Esophagus (tissue), 2 donors: ENCODE data around the gene C11orf87. TPM values are rescaled to one million over a fixed set of nuclear protein-coding genes. Genes with fewer than 3 reads are reported as not detected.

Experiments
- H3K27ac ChIP-seq, 2 donors: one replicate each; pipeline ENCODE4 v1.5.1; 2013; ENCODE audit warnings: low read depth in 2 of 2, mild to moderate bottlenecking in 2 of 2, inconsistent platforms in 1 of 2, low read length in 1 of 2, moderate library complexity in 1 of 2
- H3K27me3 ChIP-seq, 2 donors: one replicate each; pipeline ENCODE4 v1.6.1; 2013; ENCODE audit warnings: low read length in 2 of 2, control low read depth in 1 of 2, mild to moderate bottlenecking in 1 of 2; ENCODE audit not compliant: insufficient read depth in 2 of 2, control insufficient read depth in 1 of 2
- H3K36me3 ChIP-seq, 2 donors: one replicate each; pipeline ENCODE4 v1.6.1; 2013; ENCODE audit warnings: low read length in 1 of 2; ENCODE audit not compliant: control insufficient read depth in 2 of 2, insufficient read depth in 2 of 2
- H3K4me1 ChIP-seq, 2 donors: one replicate each; pipeline ENCODE4 v1.6.1; 2013; ENCODE audit warnings: low read length in 1 of 2; ENCODE audit not compliant: control insufficient read depth in 2 of 2, insufficient read depth in 2 of 2
- H3K4me3 ChIP-seq, 2 donors: one replicate each; pipeline ENCODE4 v1.5.1; 2013; ENCODE audit warnings: low read length in 2 of 2, mild to moderate bottlenecking in 2 of 2, low read depth in 1 of 2, moderate library complexity in 1 of 2
- H3K9me3 ChIP-seq, 2 donors: one replicate each; pipeline ENCODE4 v1.6.1; 2013; ENCODE audit warnings: mild to moderate bottlenecking in 2 of 2, low read depth in 1 of 2, low read length in 1 of 2, moderate library complexity in 1 of 2; ENCODE audit not compliant: control insufficient read depth in 2 of 2, insufficient read depth in 1 of 2
- WGBS, 2 donors: extraction: QIAGEN DNeasy Blood & Tissue Kit; methylation state at CpG; one replicate each; pipeline ENCODE4 v1.1.7; 2013; 5-methylcytosine and 5-hydroxymethylcytosine counted together
- polyA plus RNA-seq, 2 donors: library from polyadenylated mRNA; stranded (reverse); fragments of 200-250 nt; gene quantifications; one replicate each; pipeline ENCODE4 v1.2.3, GENCODE V29; 2013
- donor health status: healthy with polysubstance abuse.
- donor health status: Bipolar disorder and iron deficiency.

Gene C11orf87
- polyA plus RNA-seq, 2 donors = not detected

DNA sequence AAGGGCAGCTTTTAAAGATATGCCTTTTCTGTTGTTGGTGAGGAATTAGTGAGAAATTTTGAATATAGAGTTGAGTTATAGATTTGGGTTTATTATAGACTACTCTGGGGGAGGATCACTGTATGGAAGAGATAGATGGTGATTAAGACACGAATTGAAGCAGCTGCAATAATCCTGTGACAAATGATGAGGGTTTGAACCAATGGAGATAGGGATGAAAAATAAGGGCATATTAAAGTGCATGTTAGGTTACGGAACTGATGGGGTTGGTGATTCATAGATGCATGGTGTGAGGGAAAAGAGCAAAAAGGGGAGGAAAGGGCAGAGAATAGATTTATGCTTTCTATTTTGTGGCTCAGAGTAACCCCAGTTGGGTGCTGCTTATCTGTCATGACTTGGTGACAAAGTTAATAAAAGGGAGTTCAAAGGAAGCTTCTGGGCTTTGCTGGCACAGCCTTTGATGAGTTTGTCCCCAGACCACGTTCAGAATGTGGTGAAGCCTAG, 11.8 kb downstream of the C11orf87 start:
- H3K4me1 ChIP-seq = no peaks in the 10 kb centered on the region
- no peaks in the 10 kb centered on the region for H3K36me3 ChIP-seq
- H3K4me3 ChIP-seq = no peak overlapping the region
- H3K27ac ChIP-seq = no peak overlapping the region
- no peaks in the 10 kb centered on the region for H3K9me3 ChIP-seq
- WGBS, 2 donors = 58 to 67% methylated on average over 3 of the region's 3 CpGs
- H3K27me3 ChIP-seq = no peaks in the 10 kb centered on the region

DNA sequence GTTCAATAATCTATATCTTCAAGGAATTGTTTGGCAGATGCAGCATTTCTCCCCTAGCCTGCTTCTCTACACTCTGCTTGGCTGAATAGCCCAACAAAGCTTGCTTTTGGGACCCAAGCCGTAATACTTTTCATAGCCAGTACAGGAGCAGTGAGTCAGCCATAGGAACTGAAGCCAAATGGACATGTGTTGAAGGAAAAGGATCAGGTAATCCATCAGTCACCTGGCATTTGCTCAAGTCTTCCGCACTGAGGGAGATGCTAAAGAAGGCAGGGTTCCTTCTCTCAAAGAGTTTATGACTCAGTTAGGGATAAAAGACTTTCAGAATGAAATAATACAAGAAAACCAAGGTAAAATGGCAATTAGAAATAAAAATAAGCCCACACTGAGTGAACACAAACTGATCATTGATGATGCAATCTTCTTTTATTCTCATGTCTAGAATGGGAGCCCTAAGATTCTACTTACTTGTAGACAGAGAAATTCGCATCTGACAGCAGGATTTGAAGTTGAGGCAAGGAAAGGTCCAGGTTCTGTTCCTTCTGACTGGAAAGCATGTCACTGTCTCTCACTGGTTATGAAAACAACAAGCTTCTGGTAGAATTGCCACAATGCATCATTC, 13.2 kb downstream of the C11orf87 start:
- Histone ChIP-seq H3K27me3 (no peaks in the 10 kb centered on the region), H3K9me3 (no peaks in the 10 kb centered on the region), H3K4me3 (no peak overlapping the region), H3K36me3 (no peaks in the 10 kb centered on the region), H3K27ac (no peak overlapping the region), H3K4me1 (no peaks in the 10 kb centered on the region)
- 47 to 53% methylated on average over 3 of the region's 3 CpGs for WGBS, 2 donors

DNA sequence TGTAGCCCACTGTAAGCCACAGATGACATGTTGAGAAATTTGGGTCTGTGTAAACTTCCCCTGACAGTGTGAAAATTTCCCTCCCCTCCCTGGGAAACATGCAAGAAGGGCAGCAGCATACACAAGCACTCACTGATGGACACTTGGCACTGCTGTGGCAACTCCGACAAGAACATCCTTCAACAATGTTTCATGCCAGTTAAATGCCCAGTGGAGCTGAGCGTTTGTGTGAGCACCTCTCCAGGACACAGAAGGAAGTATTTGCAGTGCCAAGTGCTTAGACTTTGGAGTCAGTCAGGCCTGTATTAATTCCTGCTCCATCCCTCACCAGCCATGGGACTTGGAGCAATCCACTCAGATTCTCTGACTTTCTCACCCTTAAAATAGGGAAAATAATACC, 17.7 kb downstream of the C11orf87 start:
- H3K36me3 ChIP-seq = no peaks in the 10 kb centered on the region
- WGBS, 2 donors = 61 to 70% methylated on average over 2 of the region's 2 CpGs
- no peaks in the 10 kb centered on the region for H3K27me3 ChIP-seq
- no peaks in the 10 kb centered on the region for H3K4me1 ChIP-seq
- H3K4me3 ChIP-seq = no peak overlapping the region
- no peak overlapping the region for H3K27ac ChIP-seq
- H3K9me3 ChIP-seq = no peaks in the 10 kb centered on the region

DNA sequence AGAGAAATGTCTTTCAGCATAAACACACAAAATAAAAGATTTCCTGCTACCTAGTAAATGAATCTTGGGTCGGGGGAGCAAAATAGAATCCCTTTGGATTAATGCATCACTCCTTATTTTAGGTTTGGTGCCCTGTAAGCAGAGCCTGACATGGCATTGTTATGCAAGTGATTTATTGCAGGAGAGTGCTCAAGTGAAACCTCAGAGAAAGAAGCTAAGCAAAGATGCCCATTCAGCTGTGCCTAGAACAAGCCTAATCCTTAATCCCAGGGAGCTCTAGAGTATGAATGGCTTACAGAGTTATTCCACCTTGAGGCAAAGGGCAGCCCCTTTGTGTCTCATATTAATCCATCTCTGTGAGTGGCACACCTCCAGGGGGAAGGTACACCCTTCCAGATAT, 21.1 kb downstream of the C11orf87 start:
- no peak overlapping the region for H3K4me3 ChIP-seq
- H3K27me3 ChIP-seq = no peaks in the 10 kb centered on the region
- no peaks in the 10 kb centered on the region for H3K4me1 ChIP-seq
- no peak overlapping the region for H3K27ac ChIP-seq
- no peaks in the 10 kb centered on the region for H3K36me3 ChIP-seq
- WGBS, 2 donors = 42 to 53% methylated on average over 1 of the region's 1 CpG
- no peaks in the 10 kb centered on the region for H3K9me3 ChIP-seq

DNA sequence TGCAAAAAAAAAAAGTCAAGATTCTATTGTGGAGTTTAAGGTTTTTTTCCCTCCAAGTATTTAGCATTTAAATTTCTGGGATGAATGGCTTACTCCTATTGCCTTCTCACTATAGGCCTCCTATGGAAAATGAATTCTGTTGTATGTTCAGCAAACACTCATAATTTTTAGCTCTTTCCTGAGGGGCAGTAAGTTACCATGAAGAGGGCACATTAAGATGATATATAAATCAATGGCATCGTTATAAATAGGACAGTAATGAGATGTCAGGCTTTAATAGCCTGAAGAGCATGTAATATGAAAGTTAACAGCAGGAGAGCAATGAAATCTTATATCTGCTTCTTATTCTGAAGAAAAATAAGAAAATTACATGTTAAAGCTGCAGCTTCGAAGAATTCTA, 32.9 kb downstream of the C11orf87 start:
- H3K27me3 ChIP-seq = no peaks in the 10 kb centered on the region
- H3K36me3 ChIP-seq = no peaks in the 10 kb centered on the region
- no peaks in the 10 kb centered on the region for H3K4me1 ChIP-seq
- no peak overlapping the region for H3K27ac ChIP-seq
- WGBS, 2 donors = 66 to 73% methylated on average over 2 of the region's 2 CpGs
- no peak overlapping the region for H3K4me3 ChIP-seq
- no peaks in the 10 kb centered on the region for H3K9me3 ChIP-seq
